ENCODE measurements around the gene DLG4.

DLG4 gene

GRCh38 chr17:7236808-7237207 lies 17.2 kb upstream of the DLG4 start:
- no peak for TF ChIP-seq CTCF (IDR thresholded peaks at IDR 0.05; ENCODE audit: borderline replicate concordance, control extremely low read depth, extremely low read depth, insufficient read depth, missing control alignments)
- in situ Hi-C loops (cut with MboI; ENCODE audit: low sequenced_read_pairs, unreplicated experiment) = no loop called here
- no peak for DNase-seq (ENCODE audit: low spot score)

DNA sequence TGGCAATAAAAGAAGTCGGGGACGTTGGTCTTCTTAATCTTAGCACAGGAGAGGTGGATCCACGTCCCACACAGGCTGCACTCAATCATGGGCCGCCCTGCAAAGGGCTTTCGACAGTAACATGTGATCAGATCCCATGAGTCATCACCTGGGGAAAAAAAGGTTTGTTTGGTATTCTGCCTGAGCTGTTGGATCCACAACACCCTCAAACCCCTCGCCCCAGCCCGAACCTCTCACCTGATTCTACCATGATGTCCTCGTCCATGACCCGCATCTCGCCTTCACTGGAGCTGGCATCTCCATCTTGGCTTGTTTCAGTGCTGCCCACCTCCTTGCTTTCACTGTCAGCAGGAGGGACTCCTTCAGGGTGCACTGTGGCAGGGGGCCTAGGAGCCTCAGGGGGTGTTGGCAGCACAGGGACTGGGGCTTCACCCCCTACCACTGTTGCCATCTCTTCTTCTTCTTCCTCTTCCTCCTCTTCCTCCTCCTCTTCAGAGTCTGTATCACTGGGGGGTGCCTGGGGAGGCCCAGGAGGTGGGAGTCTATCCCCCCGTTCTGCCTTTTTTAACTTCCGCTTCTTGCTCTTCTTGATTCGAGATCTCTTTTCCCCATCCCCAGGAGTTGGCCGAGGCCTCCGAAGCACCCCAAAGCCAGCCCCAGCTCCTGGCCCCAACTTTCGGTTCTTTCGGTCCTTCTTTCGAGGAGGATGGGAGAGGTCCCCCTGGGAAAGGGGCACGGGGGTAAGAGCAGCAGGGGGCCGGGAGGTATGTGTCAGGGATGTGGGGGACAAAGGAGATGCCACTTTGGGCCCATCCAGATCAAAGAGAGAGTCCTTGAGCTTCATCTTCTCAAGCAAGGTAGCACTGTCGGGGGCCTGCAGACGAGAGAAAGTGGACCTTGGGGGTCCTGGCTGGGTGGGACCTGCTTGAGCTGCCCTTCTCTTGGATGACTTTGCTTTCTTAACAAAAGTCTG lies 16.3 kb upstream of the DLG4 start:
- DNase-seq (ENCODE audit: low spot score) = no peak
- no peak for TF ChIP-seq CTCF (IDR thresholded peaks at IDR 0.05; ENCODE audit: borderline replicate concordance, control extremely low read depth, extremely low read depth, insufficient read depth, missing control alignments)
- in situ Hi-C loops (cut with MboI; ENCODE audit: low sequenced_read_pairs, unreplicated experiment) = no loop called here

DNA sequence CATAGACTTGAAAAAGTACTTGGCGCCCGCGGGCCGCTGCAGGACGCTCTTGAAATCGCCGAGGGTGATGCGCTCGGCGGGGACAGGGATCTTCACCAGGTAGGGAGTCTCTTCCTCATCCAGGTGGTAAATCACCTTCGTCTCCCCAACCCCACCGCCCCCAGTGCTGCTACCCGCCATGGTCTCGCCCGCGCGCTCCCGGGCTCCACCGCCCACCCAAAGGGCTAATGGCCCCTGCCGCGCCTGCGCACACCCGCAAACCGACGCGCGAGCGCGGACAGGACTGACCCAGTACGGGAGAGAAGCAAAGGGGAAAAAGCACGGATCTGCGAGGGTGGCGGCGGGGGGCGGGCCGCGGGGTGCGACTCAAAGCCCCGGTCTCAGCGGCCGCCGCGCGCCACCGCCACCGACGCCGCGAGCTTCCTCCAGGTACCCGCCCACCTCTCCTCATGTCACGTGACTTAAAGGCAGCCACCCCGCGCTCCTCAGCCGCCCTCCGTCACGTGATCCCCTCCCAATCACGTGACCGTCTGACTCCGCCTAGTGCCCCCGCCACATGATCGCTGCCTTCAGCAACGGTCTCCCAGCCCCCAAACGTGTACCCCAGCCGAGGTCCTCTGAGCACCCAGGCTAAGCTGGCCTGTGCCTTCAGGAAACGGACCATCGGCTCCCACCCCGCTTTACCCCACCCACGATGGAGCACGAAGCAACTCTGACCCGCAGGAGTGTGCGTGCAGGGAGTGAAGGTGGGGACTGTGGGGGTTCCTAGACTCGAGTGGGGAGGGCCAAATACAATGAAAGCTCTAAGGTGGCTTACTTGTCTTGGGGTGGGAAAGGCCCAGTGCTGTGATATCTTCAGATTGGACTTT lies 14.7 kb upstream of the DLG4 start, which contains the start of gene DVL2:
TSS of gene DVL2 (minus strand) at position 435 of the 869 bp plus-strand sequence. CDS start at position 180, 255 bp downstream.
- peak; percentile 97 for DNase-seq (ENCODE audit: low spot score)
- no peak for TF ChIP-seq CTCF (IDR thresholded peaks at IDR 0.05; ENCODE audit: borderline replicate concordance, control extremely low read depth, extremely low read depth, insufficient read depth, missing control alignments)
- in situ Hi-C loops (cut with MboI; ENCODE audit: low sequenced_read_pairs, unreplicated experiment) = no loop called here

DNA sequence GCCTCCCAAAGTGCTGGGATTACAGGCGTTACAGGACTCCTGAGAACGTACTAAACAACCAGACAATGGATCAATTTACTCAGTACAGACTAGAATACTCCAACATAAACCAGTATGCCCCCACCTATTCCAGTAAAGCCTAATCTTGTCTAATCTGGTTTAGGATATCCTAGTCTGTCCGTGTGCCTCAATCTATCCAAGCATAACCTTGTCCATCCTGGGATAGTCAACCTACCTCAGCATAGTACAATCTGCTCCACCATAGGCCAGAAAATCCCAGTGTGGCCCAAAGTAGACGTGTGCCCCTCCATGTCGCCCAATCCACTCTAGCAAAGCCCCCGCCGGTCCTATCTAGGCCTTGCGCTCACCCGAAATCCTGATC lies 14.1 kb upstream of the DLG4 start:
- TF ChIP-seq CTCF (IDR thresholded peaks at IDR 0.05; ENCODE audit: borderline replicate concordance, control extremely low read depth, extremely low read depth, insufficient read depth, missing control alignments) = no peak
- in situ Hi-C loops (cut with MboI; ENCODE audit: low sequenced_read_pairs, unreplicated experiment) = no loop called here
- DNase-seq (ENCODE audit: low spot score) = no peak

- in situ Hi-C loops (cut with MboI; ENCODE audit: low sequenced_read_pairs, unreplicated experiment) = no loop called here
- no peak for DNase-seq (ENCODE audit: low spot score)
- TF ChIP-seq CTCF (IDR thresholded peaks at IDR 0.05; ENCODE audit: borderline replicate concordance, control extremely low read depth, extremely low read depth, insufficient read depth, missing control alignments) = no peak
Measured at GRCh38 chr17:7232114-7232513, 12.5 kb upstream of the DLG4 start.

- in situ Hi-C loops (cut with MboI; ENCODE audit: low sequenced_read_pairs, unreplicated experiment) = no loop called here
- no peak for TF ChIP-seq CTCF (IDR thresholded peaks at IDR 0.05; ENCODE audit: borderline replicate concordance, control extremely low read depth, extremely low read depth, insufficient read depth, missing control alignments)
- no peak for DNase-seq (ENCODE audit: low spot score)
Measured at GRCh38 chr17:7229504-7229903, 9.9 kb upstream of the DLG4 start.

Measured in GM13976 (cell line).